ENCODE data around the gene RSPH3. TPM values are rescaled to one million over a fixed set of nuclear protein-coding genes. Genes with fewer than 3 reads are reported as not detected.

Gene RSPH3
- polyA plus RNA-seq, 1 experiment, result 2.0 TPM

GRCh38 chr6:159043947-159044346 is 43.9 kb upstream of the RSPH3 start:
- TF ChIP-seq CTCF (IDR thresholded peaks at IDR 0.05; ENCODE audit: low read depth, low read length), result no peak
- no peaks in the 10 kb centered on the region for H3K9me3 ChIP-seq (ENCODE audit: control insufficient read depth, insufficient read depth, low read length)
- peaks cover 13% of the 10 kb centered on the region for H3K27me3 ChIP-seq (ENCODE audit: control insufficient read depth, insufficient read depth, low read length)
- POLR2A ChIA-PET, result no interaction called here
- H3K4me3 ChIP-seq (ENCODE audit: low read depth, low read length), result no peak overlapping the region
- CTCF ChIA-PET, result interaction anchor here (0.8 to 2.7 kb wide), 7 partner anchors 11 to 91 kb away, joined by 3 to 19 read pairs (median 6); no protein-coding TSS in a partner anchor
- DNase-seq (ENCODE audit: low read depth, low spot score), result no peak
- H3K27ac ChIP-seq (ENCODE audit: low read depth, low read length), result no peak overlapping the region

DNA sequence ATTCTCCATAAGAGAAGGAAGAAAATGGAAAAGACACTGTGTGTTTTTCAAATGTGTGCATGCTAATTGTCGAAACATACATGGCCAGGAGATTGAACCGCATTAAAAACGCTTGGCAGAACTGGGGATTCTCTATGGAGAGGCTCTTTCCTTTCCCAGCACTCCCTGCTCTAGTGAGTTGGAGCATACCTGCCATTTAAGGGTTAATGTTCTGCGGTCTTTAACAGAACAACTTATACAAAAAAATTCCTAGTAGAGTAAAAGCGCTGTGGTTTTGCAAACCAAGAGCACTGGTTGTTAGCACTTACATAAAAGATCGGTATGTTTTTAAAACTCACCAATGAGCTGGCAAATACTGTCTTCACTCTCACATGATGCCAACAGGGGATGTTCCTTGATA is 43.2 kb upstream of the RSPH3 start:
- Histone ChIP-seq H3K4me3 (ENCODE audit: low read depth, low read length) (no peak overlapping the region), H3K27ac (ENCODE audit: low read depth, low read length) (no peak overlapping the region), H3K27me3 (ENCODE audit: control insufficient read depth, insufficient read depth, low read length) (peaks cover 14% of the 10 kb centered on the region), H3K9me3 (ENCODE audit: control insufficient read depth, insufficient read depth, low read length) (no peaks in the 10 kb centered on the region)
- ChIA-PET CTCF (interaction anchor here (0.6 to 4.2 kb wide), 17 partner anchors 10 to 298 kb away, joined by 3 to 50 read pairs (median 6); no protein-coding TSS in a partner anchor), POLR2A (no interaction called here)
- TF ChIP-seq CTCF (IDR thresholded peaks at IDR 0.05; ENCODE audit: low read depth, low read length), result no peak
- no peak for DNase-seq (ENCODE audit: low read depth, low spot score)

- Histone ChIP-seq H3K4me3 (ENCODE audit: low read depth, low read length) (no peak overlapping the region), H3K9me3 (ENCODE audit: control insufficient read depth, insufficient read depth, low read length) (no peaks in the 10 kb centered on the region), H3K27ac (ENCODE audit: low read depth, low read length) (no peak overlapping the region), H3K27me3 (ENCODE audit: control insufficient read depth, insufficient read depth, low read length) (peaks cover 14% of the 10 kb centered on the region)
- CTCF ChIA-PET, result interaction anchor here (0.6 to 4.2 kb wide), 13 partner anchors 8 to 297 kb away, joined by 3 to 50 read pairs (median 5); no protein-coding TSS in a partner anchor
- no peak for TF ChIP-seq CTCF (IDR thresholded peaks at IDR 0.05; ENCODE audit: low read depth, low read length)
- no peak for DNase-seq (ENCODE audit: low read depth, low spot score)
- POLR2A ChIA-PET, result no interaction called here
Measured at GRCh38 chr6:159042826-159043181, 42.8 kb upstream of the RSPH3 start.

DNA sequence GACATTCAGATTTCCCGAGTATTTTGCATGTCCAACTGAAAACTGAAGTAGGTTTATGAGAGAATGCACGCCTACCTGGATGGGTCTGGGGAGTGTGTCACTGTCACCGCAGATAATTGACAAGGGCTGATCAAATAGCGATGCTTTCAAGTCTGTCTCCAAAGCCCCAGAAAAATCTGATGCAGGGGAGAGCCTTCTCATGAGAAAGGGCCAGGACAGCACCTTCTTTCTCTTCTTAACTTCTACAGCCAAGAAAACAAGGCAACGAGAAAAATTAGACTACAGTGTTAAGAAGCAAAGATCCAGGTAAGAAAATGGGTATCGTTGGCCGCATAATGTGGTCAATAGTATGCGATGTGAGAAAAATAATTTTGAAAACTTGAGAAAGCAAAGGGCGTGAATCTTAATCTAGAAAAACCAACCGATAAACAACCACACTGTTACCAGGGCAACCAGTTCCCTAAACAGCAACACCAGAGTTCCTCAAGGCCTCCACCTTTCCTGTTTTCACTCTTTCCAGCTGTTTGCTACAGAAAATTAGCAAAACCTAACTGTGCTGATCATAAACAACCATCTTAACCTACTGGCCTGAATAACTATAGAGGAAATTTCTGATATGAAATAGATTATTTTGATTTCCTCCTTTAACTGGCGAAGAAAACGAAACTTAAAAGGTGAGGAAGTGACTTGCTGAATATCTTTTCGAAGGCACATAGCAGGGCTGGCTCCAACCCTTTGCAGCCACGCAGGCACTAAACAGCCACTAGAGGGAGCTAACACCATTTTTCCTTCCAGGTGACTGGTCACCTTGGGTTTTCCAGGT is 42.2 kb upstream of the RSPH3 start:
- no peak overlapping the region for H3K27ac ChIP-seq (ENCODE audit: low read depth, low read length)
- ChIA-PET CTCF (interaction anchor here (0.6 to 4.2 kb wide), 16 partner anchors 9 to 297 kb away, joined by 3 to 50 read pairs (median 4); no protein-coding TSS in a partner anchor), POLR2A (no interaction called here)
- no peaks in the 10 kb centered on the region for H3K9me3 ChIP-seq (ENCODE audit: control insufficient read depth, insufficient read depth, low read length)
- peak; percentile 11 for DNase-seq (ENCODE audit: low read depth, low spot score)
- no peak overlapping the region for H3K4me3 ChIP-seq (ENCODE audit: low read depth, low read length)
- peaks cover 14% of the 10 kb centered on the region for H3K27me3 ChIP-seq (ENCODE audit: control insufficient read depth, insufficient read depth, low read length)
- peak; percentile 89 for TF ChIP-seq CTCF (IDR thresholded peaks at IDR 0.05; ENCODE audit: low read depth, low read length)

GRCh38 chr6:159041181-159041580 is 41.2 kb upstream of the RSPH3 start:
- ChIA-PET POLR2A (no interaction called here), CTCF (interaction anchor here (0.6 to 4.2 kb wide), 7 partner anchors 23 to 248 kb away, joined by 3 to 50 read pairs (median 4); no protein-coding TSS in a partner anchor)
- TF ChIP-seq CTCF (IDR thresholded peaks at IDR 0.05; ENCODE audit: low read depth, low read length), result no peak
- H3K9me3 ChIP-seq (ENCODE audit: control insufficient read depth, insufficient read depth, low read length), result no peaks in the 10 kb centered on the region
- no peak for DNase-seq (ENCODE audit: low read depth, low spot score)
- no peak overlapping the region for H3K27ac ChIP-seq (ENCODE audit: low read depth, low read length)
- peaks cover 14% of the 10 kb centered on the region for H3K27me3 ChIP-seq (ENCODE audit: control insufficient read depth, insufficient read depth, low read length)
- no peak overlapping the region for H3K4me3 ChIP-seq (ENCODE audit: low read depth, low read length)

Measured in AG04450 (cell line).